Central memory CD8-positive, alpha-beta T cell (primary cell): ENCODE results near the gene NAV2.

Experiments used
- ATAC-seq: fragments of 150-1000 bp; cut with Tn5 transposase; replicated peaks from 2 replicates; pipeline ENCODE4 v1.10.0; 2022; ENCODE audit warnings: mild to moderate bottlenecking, moderate FRiP score, moderate number of reproducible peaks; ENCODE audit not compliant: poor library complexity, severe bottlenecking; ENCODE audit errors: extremely low read depth
- DNase-seq, 2 donors: peaks; one replicate each; pipeline ENCODE4 v3.0.0; 2021; ENCODE audit warnings: low spot score in 2 of 2
- H3K27ac Mint-ChIP-seq: one replicate; pipeline ENCODE4 v1.8.0; 2022; ENCODE audit warnings: low read depth, mild to moderate bottlenecking, moderate library complexity, mixed read lengths
- H3K27me3 Mint-ChIP-seq: one replicate; pipeline ENCODE4 v1.8.0; 2022; ENCODE audit warnings: mixed read lengths
- H3K36me3 Mint-ChIP-seq: one replicate; pipeline ENCODE4 v1.8.0; 2022; ENCODE audit warnings: mild to moderate bottlenecking, moderate library complexity, mixed read lengths; ENCODE audit not compliant: insufficient read depth
- H3K4me1 Mint-ChIP-seq: one replicate; pipeline ENCODE4 v1.8.0; 2022; ENCODE audit warnings: mixed read lengths
- H3K4me3 Mint-ChIP-seq: one replicate; pipeline ENCODE4 v1.8.0; 2022; ENCODE audit warnings: mild to moderate bottlenecking, moderate library complexity, mixed read lengths
- H3K9me3 Mint-ChIP-seq: one replicate; pipeline ENCODE4 v1.8.0; 2022; ENCODE audit warnings: mixed read lengths

NAV2 gene

GRCh38 chr11:19712281-19713195 lies at the start of gene NAV2:
Gene NAV2 (plus strand): TSS chr11:19712837. CDS start chr11:19713696, 859 bp downstream.
- H3K9me3 Mint-ChIP-seq = no peaks in the 10 kb centered on the region
- peak within 1 kb of the TSS; percentile 77 for H3K27ac Mint-ChIP-seq
- peak within 1 kb of the TSS; percentile 95 for H3K4me3 Mint-ChIP-seq
- DNase-seq = peak; percentile 47 to 55
- peaks cover 3% of the 10 kb centered on the region for H3K36me3 Mint-ChIP-seq
- peaks cover 20% of the 10 kb centered on the region for H3K4me1 Mint-ChIP-seq
- peak; percentile 96 for ATAC-seq
- peaks cover 29% of the 10 kb centered on the region for H3K27me3 Mint-ChIP-seq

- Mint-ChIP-seq H3K4me1 (peaks cover 5% of the 10 kb centered on the region), H3K27me3 (no peaks in the 10 kb centered on the region), H3K36me3 (peaks cover 2% of the 10 kb centered on the region), H3K4me3 (no peak overlapping the region), H3K27ac (no peak overlapping the region), H3K9me3 (no peaks in the 10 kb centered on the region)
- DNase-seq (no peak), ATAC-seq (no peak)
Observed at GRCh38 chr11:19663206-19663605, 49.4 kb upstream of the NAV2 start.

GRCh38 chr11:19664886-19665548 lies 47.6 kb upstream of the NAV2 start:
- no peak for DNase-seq
- Mint-ChIP-seq H3K27me3 (no peaks in the 10 kb centered on the region), H3K4me1 (peaks cover 4% of the 10 kb centered on the region), H3K36me3 (peaks cover 2% of the 10 kb centered on the region), H3K27ac (no peak overlapping the region), H3K4me3 (no peak overlapping the region), H3K9me3 (no peaks in the 10 kb centered on the region)
- no peak for ATAC-seq

GRCh38 chr11:19666951-19667350 lies 45.7 kb upstream of the NAV2 start:
- Mint-ChIP-seq H3K27ac (no peak overlapping the region), H3K4me1 (no peaks in the 10 kb centered on the region), H3K4me3 (no peak overlapping the region), H3K36me3 (peaks cover 2% of the 10 kb centered on the region), H3K9me3 (no peaks in the 10 kb centered on the region), H3K27me3 (peaks cover 9% of the 10 kb centered on the region)
- ATAC-seq = no peak
- DNase-seq = no peak

- Mint-ChIP-seq H3K36me3 (no peaks in the 10 kb centered on the region), H3K4me3 (no peak overlapping the region), H3K9me3 (no peaks in the 10 kb centered on the region), H3K27ac (no peak overlapping the region), H3K27me3 (peaks cover 17% of the 10 kb centered on the region), H3K4me1 (no peaks in the 10 kb centered on the region)
- ATAC-seq = no peak
- no peak for DNase-seq
Observed at GRCh38 chr11:19669511-19669910, 43.1 kb upstream of the NAV2 start.

- DNase-seq = no peak
- Mint-ChIP-seq H3K9me3 (no peaks in the 10 kb centered on the region), H3K27me3 (peaks cover 17% of the 10 kb centered on the region), H3K4me1 (no peaks in the 10 kb centered on the region), H3K27ac (no peak overlapping the region), H3K4me3 (no peak overlapping the region), H3K36me3 (no peaks in the 10 kb centered on the region)
- ATAC-seq = no peak
Observed at GRCh38 chr11:19670030-19670791, 42.4 kb upstream of the NAV2 start.

- no peaks in the 10 kb centered on the region for H3K9me3 Mint-ChIP-seq
- no peaks in the 10 kb centered on the region for H3K4me1 Mint-ChIP-seq
- DNase-seq (no peak), ATAC-seq (no peak)
- H3K27me3 Mint-ChIP-seq = peaks cover 17% of the 10 kb centered on the region
- H3K4me3 Mint-ChIP-seq = no peak overlapping the region
- no peak overlapping the region for H3K27ac Mint-ChIP-seq
- H3K36me3 Mint-ChIP-seq = no peaks in the 10 kb centered on the region
Observed at GRCh38 chr11:19672586-19673206, 39.9 kb upstream of the NAV2 start.

- ATAC-seq = no peak
- Mint-ChIP-seq H3K27me3 (peaks cover 18% of the 10 kb centered on the region), H3K4me3 (no peak overlapping the region), H3K36me3 (no peaks in the 10 kb centered on the region), H3K27ac (no peak overlapping the region), H3K9me3 (no peaks in the 10 kb centered on the region), H3K4me1 (no peaks in the 10 kb centered on the region)
- no peak for DNase-seq
Observed at GRCh38 chr11:19673924-19674729, 38.5 kb upstream of the NAV2 start.

GRCh38 chr11:19674836-19675235 lies 37.8 kb upstream of the NAV2 start:
- DNase-seq (no peak), ATAC-seq (no peak)
- Mint-ChIP-seq H3K27ac (no peak overlapping the region), H3K9me3 (no peaks in the 10 kb centered on the region), H3K27me3 (peaks cover 25% of the 10 kb centered on the region), H3K36me3 (no peaks in the 10 kb centered on the region), H3K4me1 (no peaks in the 10 kb centered on the region), H3K4me3 (no peak overlapping the region)

GRCh38 chr11:19675397-19675796 lies 37.2 kb upstream of the NAV2 start:
- DNase-seq (no peak), ATAC-seq (no peak)
- no peaks in the 10 kb centered on the region for H3K9me3 Mint-ChIP-seq
- no peak overlapping the region for H3K4me3 Mint-ChIP-seq
- H3K4me1 Mint-ChIP-seq = no peaks in the 10 kb centered on the region
- no peaks in the 10 kb centered on the region for H3K36me3 Mint-ChIP-seq
- peaks cover 31% of the 10 kb centered on the region for H3K27me3 Mint-ChIP-seq
- no peak overlapping the region for H3K27ac Mint-ChIP-seq

- ATAC-seq (no peak), DNase-seq (no peak)
- H3K4me1 Mint-ChIP-seq = no peaks in the 10 kb centered on the region
- H3K36me3 Mint-ChIP-seq = no peaks in the 10 kb centered on the region
- H3K4me3 Mint-ChIP-seq = no peak overlapping the region
- no peaks in the 10 kb centered on the region for H3K9me3 Mint-ChIP-seq
- peaks cover 37% of the 10 kb centered on the region for H3K27me3 Mint-ChIP-seq
- H3K27ac Mint-ChIP-seq = no peak overlapping the region
Observed at GRCh38 chr11:19676475-19677380, 35.9 kb upstream of the NAV2 start.
